Renal cortical epithelial cell (primary cell): ENCODE results near the gene SUGP1. TPM values are rescaled to one million over a fixed set of nuclear protein-coding genes. Genes with fewer than 3 reads are reported as not detected.

ENCODE experiments used
- DNase-seq: peaks from one replicate; pipeline ENCODE4 v3.0.0-alpha.2; 2011; ENCODE audit warnings: low read depth
- total RNA-seq: library from RNA; depleted of rRNA; stranded (reverse); fragments of >200 nt; gene quantifications from 2 replicates; pipeline ENCODE4 v1.2.3, GENCODE V29; 2014

SUGP1 gene
- total RNA-seq, 1 donor from 2014 or later: 21.4 TPM

DNA sequence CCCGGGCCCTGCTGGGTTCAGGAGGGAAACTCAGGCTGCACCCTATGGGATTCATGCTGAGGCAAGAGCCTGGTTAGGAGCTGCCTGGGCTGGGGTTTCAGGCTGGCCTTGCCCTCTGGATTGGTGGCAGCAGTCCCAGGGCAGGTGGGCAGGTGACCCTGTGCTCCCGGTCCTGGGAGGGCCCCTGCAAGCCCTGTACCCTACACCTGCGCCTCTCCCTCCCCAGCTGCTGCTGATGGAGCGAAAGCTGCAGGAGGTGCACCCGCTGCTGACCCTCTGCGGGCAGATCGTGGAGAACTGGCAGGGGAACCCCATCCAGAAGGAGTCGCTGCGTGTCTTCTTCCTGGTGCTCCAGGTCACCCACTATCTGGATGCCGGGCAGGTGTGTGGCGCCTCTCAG is 20.7 kb upstream of the SUGP1 start:
- DNase-seq: no peak

DNA sequence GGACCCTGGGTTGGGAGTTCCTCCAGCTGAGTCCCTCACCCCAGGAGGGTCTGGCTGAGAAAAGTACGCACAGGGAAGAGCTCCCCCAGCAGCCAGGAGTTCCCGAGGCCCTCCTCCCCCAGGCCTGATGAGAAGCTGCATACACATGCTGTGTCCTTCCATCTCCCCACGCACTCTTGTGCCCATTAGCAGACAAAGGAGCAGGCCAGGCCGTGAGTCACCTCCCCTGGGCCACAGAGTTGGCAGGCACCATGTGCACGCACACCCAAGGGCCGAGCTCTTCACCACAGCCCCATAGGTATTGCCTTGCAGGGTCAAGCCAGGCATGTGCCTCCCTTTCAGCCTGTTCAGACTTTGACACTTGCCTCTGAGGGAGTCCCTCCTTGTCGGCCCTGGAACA is 17.8 kb upstream of the SUGP1 start:
- DNase-seq: no peak

DNA sequence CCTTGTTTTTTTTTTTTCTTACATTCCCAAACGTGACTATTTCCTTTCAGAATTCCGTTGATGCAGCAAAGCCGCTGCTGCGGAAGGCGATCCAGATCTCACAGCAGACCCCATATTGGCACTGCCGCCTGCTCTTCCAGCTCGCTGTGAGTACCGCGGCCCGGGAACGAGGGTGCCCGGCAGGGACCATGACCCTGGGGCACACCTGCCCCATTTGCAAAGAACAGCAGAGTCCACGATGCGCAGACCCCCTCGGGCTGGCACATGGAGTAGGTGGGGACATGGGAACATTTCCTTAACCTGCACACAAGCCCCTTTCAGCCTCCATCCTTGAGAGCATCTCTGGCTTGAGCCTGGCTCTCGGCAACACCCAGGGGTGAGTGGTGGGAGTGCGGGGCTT is 16.8 kb upstream of the SUGP1 start:
- no peak for DNase-seq

DNA sequence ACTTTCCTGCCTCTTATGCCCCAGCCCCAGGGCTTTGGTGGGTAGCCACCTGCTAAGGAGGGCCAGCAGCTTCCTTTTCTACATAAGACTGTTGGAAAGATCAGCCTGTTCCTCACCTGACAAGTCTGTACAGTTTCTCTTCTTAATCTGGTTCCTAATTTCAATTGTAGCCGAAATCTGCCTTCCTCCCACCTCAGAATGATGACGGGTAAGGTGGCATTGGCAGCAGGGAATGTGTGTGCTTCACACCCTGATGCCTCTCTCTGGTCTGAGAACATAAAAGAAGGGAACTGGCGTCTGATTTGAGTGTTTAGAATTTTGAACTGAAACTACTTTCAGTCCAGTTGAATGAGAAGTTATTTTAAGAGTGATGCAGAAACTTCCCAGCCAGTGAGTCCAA is 16.3 kb upstream of the SUGP1 start:
- DNase-seq: no peak

DNA sequence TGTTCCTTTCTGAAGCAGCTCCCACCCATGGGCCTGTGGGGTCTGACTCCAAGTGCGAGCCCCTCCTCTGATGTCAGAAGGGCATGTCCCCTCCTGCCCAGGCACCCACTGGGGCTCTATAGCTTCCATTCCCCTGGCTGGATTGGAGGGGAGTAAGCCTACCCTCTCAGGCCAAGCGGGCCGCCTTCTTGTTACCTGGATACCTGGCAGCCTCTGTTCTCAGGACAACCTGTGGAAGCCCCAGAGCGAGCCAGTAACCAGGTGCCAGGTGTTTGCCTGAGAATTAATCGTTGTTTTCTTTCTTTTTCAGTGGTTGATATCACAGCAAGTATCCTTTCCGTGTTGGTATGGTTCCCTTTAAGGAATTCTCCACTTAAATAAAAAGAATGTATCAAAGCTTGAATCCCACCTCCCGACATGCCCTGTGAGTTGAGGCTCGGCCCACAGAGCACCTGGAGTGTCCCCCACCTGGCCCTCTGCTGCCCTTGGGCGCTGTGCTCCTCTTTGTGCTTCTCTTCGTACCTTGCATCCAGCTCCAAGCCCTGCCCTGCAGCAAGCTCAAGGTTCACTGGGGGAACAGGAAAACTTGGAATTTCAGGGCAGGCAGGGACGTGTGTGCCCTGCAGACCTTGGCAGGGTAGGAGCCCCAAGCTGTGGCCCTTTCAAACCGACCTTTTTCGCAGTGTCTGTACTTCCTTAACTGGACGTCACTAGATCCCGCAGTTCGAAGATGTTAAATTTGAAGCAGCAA is 15.3 kb upstream of the SUGP1 start:
- no peak for DNase-seq

DNA sequence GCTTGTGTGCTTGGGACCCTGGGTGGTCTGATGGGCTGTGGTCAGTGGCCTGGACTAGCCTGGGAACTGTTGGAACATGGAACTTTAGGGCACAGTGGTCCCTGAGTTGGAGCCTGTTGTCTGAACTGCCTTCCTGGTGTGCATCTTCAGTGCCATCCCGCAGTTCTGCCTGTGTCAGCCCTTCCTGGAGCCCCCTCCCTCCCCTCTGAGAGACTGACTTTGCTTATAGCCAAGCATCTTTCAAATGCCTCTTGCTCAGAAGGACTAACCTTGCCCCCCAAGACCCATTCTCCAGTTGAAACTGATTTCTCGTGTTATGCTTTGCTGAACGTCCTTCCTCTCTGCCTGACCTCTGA is 14.7 kb upstream of the SUGP1 start:
- DNase-seq: no peak

DNA sequence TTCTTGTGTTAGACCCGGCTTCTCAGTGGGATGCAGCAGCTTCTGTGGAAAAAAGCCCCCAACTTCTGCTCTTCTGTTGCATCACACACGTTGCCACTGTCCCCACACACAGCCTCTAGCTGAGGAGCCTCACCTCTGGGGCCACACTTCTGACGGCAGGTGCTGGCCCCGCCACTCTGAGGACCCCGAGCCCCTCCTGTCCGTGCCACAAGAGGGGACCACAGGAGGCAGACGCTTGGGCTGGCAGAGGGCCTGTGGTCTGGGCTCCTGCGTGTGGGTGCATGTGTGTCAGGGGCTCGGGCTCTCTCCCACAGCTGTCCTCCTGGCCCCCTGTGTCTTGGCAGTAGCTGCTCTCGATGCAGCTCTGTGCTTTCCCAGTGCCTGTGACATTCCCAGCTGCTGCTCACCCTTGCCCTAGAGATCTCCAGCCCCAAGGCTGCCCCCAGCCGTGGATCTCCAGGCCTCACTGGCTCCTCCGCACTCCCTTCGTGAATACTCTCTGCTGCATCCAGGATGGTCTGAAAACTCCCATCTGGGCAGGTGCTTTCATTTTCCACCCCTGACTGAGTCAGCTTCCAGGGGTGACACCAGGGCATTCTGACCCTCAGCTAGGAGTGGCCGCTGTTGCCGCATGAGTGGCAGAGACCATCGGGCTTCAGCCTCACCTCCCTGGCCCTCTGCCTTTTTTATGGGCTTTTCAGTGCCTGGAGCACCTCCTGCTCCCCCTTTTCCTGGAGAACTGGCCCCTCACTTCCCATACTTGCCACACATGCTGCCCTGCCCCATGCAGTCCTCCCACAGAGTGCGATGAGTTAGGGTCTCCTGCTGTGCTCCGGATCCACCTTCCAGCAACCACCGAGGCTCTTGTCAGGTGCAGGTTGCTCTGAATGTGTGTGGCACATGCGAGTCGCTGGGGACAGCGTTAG is 14.0 kb upstream of the SUGP1 start:
- DNase-seq: no peak

DNA sequence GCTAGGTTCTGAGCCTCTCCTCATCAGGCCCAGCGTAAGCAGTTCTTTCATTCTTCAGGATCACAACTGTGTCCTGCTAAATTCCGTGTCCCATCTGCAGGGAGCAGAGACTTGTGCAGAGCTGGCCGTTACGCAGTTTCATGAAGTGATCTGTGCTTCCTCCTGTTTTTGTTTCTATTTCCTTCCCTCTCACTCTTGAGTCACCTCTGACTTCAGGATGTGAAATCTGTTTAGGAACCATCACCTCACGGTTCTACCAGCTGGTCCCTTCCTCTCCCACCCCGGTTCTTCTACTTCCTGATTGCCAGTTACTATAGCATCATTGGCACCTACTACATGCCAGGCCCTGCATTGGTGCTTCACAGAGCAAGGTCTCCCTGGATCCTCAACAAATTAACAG is 8.8 kb upstream of the SUGP1 start:
- DNase-seq: no peak

DNA sequence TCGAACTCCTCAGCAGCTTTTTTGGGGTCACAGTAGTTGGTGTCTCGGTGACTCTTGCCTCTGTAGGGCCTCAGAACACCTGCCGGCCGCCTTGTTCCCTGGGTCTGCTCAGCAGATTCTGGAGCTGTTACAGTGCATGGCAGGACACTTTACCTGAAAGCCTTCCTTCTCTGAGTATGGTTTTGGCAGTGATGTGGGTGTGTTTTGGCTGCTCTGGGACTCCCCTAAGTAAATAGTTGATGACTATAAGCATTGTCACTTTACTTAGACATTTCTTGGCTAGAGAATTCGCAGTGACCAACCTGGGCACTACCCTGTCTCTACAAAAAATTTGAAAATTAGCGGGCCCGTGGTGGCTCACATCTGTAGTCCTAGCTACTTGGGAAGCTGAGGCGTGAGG is 7.4 kb upstream of the SUGP1 start:
- no peak for DNase-seq

DNA sequence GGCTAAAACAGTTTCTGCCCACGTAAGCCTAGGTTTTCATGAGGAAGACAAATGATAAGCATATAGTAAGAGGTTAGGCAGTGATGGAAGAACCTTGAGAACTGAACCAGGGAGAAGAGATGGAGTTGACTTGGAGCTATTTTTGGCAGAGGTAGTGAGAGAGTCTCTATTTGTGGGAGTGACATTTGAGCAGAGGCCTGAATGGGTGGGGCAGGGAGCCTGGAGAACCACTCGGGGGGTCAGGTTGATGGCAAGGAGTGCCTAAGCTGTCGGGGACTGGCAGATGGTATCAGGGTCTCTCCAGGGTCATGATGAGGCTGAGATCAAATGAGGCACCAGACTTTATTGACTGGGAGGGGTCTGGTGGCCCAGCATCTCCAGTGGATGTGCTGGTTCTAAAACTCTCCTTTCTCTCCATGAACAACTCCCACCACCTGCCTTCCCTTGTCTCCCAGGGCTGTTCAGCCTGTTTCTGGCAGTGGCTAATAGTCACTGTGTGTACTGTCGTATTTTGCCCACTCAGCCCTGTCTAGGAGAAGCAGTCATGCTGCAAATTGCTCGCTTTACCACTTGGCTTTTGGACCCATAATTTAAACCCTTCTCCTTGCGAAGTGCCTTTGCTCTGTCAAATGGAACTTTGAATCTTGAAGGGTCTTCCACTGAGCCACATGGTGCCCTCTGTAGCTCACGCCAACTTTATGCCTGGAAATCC is 3.9 kb upstream of the SUGP1 start:
- DNase-seq: no peak

DNA sequence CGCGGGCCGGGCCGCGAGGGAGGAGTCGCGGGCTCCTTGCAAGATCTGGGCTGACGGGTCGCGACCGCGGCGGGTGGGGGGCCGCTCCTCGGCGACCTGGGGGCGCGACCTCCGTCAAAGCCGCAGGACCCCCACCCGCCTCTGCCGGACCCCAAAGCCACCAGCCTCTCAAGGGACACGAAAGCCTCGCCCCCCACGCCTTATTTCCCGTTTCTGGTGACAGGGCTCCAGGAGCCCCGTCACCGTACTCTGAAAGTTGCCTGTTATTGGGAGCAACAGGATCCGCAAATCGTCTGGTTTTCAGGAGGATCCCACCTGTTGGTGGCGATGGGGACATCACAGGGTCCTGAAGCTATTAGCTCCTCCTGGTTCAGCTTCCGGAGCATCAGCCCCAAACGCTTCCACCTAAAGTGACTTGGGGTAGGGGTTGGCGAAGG is 850 bp upstream of the SUGP1 start:
- DNase-seq: peak; percentile 12

DNA sequence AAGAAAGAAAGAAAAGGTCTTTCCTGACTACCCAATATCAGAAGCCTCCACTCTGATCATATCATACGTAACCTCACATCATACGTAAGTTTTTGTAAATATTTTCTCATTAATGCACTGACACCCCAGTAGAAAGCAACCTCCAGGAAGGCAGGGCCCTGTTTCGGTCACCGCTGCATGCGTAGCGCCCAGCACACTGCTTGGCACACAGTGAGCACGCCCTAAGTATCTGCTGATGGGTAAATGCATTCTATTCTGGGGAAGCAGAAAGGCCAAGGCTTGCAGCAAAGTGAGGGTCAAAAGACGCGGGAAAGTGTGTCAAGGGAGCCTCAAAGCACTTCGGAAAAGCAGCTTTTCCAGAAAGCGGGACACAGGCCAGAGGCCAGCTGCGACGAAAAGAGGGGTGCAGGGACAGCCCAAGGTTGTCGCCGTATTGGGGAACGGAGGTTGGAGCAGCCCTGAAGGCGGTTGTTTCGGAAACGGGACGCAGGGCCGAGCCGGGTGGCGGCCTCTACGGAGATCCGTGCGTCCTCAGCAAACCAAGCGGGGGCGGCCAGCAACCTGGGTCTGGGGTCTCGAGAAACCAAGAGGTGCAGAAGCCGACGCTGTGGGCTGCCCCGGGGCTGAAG is 463 bp downstream of the SUGP1 start:
- no peak for DNase-seq

DNA sequence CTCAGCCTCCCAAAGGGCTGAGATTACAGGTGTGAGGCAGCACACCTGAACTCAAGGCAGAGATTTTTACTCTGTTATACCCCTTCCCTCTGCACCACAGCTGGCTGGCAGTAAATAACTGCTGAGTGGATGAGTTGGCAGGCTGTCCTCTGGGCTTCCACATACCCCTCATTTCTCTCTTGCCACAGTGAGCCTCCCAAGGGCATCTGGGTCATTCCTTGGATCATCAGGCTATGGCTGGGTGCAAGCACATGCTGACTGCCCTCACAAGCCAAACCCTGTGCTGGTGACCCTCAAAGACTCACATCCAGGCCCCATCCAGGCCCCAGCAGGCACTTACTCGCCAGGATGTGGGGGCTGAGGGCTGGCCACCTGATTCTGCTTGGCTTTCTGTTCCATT is 4.2 kb downstream of the SUGP1 start:
- no peak for DNase-seq

DNA sequence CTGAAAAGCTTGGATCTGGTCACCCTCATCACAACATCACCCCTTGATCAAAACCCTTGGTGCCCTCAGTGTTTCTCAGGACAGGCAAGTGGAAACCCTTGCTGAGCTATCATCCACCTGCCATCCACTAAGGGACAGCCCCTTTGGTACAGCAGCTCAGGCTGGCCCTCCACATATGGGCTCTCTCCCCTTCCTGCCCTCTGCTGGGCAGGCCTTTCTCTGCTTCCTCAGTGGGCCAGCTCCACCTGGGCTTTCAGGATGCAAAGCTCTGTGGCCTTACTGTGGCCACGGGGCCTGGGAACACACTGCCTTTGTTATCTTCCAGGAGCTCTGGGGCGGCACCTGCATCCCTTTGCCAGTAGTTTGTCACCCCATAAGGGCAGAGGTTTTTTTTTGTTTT is 4.9 kb downstream of the SUGP1 start:
- no peak for DNase-seq

DNA sequence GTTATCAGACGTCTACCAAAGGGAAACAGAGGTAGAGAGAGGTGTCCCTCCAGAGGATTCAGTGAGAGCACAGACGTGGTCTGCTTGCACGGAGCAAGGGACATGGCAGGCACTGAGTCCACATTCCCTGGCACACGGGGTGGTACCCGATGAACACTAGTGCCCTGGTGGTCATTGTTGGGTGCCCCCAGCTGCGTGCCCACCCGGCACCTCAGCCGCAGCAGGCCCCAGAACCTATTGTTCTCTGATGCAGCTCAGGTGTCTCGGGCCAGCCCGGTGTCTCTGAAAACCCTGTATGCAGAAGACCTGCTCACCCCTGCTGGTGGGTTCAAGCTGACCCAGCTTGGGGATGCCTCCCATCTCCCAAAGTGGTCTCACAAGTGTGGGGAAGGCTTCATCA is 11.9 kb downstream of the SUGP1 start:
- no peak for DNase-seq

DNA sequence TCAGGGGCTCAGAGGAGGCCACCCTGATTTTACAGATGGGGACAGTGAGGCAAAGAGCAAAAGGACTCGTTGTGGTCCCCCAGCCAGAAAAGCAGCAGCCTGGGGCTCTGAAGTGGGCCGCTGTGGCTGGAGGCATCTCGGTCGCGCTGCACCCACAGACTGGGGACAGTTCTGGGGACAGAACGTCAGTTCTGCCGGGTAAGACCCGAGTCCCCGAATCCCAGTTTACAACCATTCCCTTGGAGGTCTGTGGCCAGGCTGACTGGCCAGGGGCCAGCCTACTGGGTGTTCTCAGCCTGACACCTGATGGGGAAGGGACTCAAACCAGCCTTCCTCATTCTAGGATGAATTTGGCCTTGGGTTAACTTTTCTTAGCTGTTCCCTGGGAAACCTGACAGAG is 14.1 kb downstream of the SUGP1 start:
- no peak for DNase-seq

DNA sequence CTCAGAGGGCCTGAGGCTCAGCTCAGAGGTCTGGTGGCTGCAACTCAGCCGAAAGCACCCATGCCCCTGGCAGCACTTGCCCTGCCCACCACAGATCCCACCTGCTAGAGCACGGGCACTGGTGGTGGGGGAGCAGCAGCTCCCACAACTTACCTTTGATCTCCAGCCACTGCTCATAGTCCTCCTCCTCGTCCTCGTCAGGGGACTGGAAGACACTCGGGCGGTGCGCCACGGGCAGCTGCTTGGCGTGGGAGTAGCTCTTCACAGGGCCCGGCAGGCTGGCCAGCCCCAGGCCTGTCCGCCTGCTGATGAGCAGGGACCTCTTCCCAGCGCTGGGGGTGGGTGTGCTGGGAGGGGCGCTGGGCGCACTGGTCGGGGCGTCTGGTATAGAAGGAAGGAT is 14.6 kb downstream of the SUGP1 start:
- DNase-seq: no peak

DNA sequence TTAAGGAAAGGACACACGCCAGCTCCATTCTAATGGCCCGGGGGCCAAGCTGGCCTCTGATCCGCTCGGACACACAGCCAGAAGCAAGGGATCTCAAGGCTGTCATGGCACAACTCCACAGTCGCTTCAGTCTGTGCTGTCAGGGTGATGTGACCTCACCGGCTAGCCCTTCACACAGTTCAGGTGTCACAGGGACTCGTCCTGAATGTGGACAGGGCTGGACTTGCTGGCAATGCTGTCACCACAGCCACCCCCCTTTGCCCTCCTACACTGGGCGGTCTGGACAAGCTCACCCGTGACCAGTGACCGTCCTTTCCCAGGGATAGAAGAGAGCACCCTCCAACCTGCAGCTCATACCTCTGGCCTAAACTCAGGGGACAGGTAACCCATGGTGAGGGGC is 15.2 kb downstream of the SUGP1 start:
- DNase-seq: no peak

DNA sequence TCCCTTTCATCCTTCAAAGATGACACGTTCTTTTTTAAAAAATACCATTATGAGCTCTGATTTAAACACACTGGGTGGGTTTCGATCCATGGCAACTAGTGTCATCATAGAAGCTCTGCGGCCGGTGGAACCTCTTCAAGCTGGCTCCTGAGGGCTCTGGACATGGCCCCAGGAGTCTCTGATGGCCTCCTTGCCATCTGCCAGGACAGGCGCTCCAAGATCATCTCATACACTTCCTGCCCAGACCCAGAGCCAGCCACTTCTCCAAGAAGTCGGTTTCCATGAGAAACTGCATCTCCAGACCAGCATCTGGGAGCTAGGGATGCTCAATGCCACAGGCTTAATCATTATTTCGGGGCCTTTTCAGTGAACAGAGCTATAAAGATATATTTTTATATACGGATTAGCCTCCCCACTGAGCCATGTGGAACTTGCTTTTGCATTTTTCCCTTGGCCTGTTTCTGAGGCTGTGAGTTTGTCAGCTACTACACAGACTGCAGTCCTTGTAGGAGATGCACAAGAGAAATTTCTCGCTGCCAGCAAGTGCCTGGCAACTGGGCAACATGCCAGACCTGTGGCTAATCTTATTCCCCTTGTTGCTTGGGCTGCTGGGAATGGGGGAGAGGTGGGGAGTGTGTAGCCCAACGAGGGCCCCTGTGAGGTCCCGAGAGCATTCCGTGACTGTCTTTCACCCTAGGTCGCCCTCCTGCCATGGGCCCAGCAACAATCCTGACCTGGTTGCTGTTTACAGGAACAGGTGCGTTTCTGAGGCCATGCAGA is 15.9 kb downstream of the SUGP1 start:
- DNase-seq: no peak

DNA sequence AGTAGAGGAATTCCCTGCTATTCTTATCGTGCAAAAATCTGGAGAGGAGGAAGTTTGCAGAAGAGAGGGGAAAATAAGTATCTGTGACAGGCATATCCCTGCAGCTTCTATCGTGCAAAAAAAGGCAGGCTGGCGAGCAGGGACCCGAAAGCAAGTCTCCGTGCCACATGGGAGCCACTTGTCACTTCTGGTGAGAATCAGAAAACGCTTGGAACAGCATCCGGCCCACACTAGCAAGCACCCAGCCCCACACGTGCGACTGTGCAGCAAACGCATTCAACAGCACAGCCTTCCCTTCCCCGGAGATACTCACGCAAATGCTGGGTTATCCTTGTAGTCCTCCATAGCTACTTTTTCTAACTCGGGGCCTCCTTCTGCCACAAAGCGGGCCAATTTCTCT is 16.9 kb downstream of the SUGP1 start:
- no peak for DNase-seq

DNA sequence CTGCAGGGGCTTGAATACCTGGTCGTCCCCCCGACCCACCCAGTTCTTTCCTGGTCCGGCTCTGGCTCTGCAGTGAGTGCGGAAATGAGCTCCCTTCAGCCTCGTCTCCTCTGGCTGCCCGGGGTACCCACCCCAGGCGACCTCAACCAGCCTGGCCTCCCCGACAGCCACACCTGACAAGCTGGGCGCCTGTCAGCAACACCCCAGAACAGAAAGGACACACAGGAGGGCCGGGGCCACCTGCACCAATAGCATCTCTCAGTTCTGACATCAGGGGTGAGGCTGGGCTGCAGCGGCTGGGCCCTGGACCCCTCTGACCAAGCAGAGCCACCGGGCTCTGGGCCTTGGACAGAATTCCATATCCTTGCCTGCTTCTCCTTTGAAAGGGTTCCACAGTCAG is 19.7 kb downstream of the SUGP1 start:
- no peak for DNase-seq
